OCI-LY3 (cell line): Measurements from ENCODE around the gene NWD2.

Experiments
- H2AFZ ChIP-seq: fragments of 200-600, 300-600 bp; shearing (Covaris generic); 2 replicates; pipeline ENCODE4 v1.6.0; 2014; ENCODE audit warnings: antibody characterized with exemption, low read depth, low read length
- H3K27ac ChIP-seq: fragments of 200-600, 300-600 bp; sonication (generic); 2 replicates; pipeline ENCODE4 v1.5.1; 2014; ENCODE audit warnings: mild to moderate bottlenecking, low read length, moderate library complexity, mixed read lengths
- H3K27me3 ChIP-seq: fragments of 200-600, 300-600 bp; sonication (generic); 2 replicates; pipeline ENCODE4 v1.6.1; 2014; ENCODE audit warnings: low read depth, low read length, mixed read lengths
- H3K36me3 ChIP-seq: fragments of 200-600, 300-600 bp; sonication (generic); replicated peaks from 2 replicates; pipeline ENCODE3; 2014; ENCODE audit warnings: low read depth, low read length, mixed read lengths
- H3K4me1 ChIP-seq: fragments of 300-600, 200-600 bp; sonication (generic); 2 replicates; pipeline ENCODE4 v1.6.1; 2014; ENCODE audit warnings: low read length, mixed read lengths
- H3K4me2 ChIP-seq: fragments of 200-600, 300-600 bp; sonication (generic); 2 replicates; pipeline ENCODE4 v1.6.1; 2014; ENCODE audit warnings: low read length, mixed read lengths
- H3K4me3 ChIP-seq: fragments of 300-600, 200-600 bp; sonication (generic); 2 replicates; pipeline ENCODE4 v1.5.1; 2014; ENCODE audit warnings: antibody characterized with exemption, mild to moderate bottlenecking, low read length, moderate library complexity
- H3K79me2 ChIP-seq: fragments of 300-600, 200-600 bp; shearing (Covaris generic); 2 replicates; pipeline ENCODE4 v1.6.1; 2014; ENCODE audit warnings: mild to moderate bottlenecking, low read length, mixed read lengths
- H3K9ac ChIP-seq: fragments of 300-600, 200-600 bp; shearing (Covaris generic); 2 replicates; pipeline ENCODE4 v1.6.0; 2014; ENCODE audit warnings: mild to moderate bottlenecking, low read length, moderate library complexity
- H3K9me3 ChIP-seq: fragments of 200-600, 300-600 bp; shearing (Covaris generic); 2 replicates; pipeline ENCODE4 v1.6.1; 2014; ENCODE audit warnings: low read length, mixed read lengths; ENCODE audit not compliant: insufficient read depth
- H4K20me1 ChIP-seq: fragments of 200-600, 300-600 bp; sonication (generic); 2 replicates; pipeline ENCODE4 v1.6.1; 2016; ENCODE audit warnings: low read length, mixed read lengths; ENCODE audit not compliant: insufficient read depth
- EZH2phosphoT487 ChIP-seq: fragments of 200-600 bp; shearing (Covaris generic); IDR thresholded peaks from 2 replicates; pipeline ENCODE4 v1.6.1; 2018; ENCODE audit warnings: antibody characterized with exemption, mixed run types, low read depth
- TF ChIP-seq, protein P1 (sequence below): fragments of 200-600, 300-600 bp; sonication (generic); IDR thresholded peaks from 2 replicates; pipeline ENCODE4 v1.5.1; 2014; ENCODE audit warnings: antibody characterized with exemption, low read length, low read depth

Gene NWD2

DNA sequence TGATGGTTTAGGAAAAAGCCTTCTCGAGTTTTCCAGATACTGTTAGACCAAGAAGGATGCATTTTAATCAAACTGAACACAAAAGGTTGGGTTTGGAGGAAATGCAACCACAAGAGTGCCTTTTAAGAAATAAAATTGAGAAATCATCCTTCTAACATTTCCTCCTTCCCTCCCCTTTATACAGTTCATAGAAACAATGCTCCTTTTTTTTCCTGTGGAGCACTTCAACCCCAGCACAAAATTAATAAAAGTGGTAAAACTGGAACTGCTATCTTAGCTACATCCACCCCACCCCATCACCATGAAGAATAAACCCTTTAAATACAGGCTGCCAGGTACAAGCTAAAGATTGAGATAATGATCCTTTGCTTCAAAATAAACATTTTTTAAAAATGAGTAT is 230.5 kb downstream of the NWD2 start:
- Histone ChIP-seq H3K79me2 (no peaks in the 10 kb centered on the region), H3K4me2 (no peak overlapping the region), H3K27ac (no peak overlapping the region), H3K9ac (no peak overlapping the region), H3K4me1 (no peaks in the 10 kb centered on the region), H3K36me3 (no peaks in the 10 kb centered on the region), H3K27me3 (peaks cover 33% of the 10 kb centered on the region), H3K9me3 (no peaks in the 10 kb centered on the region), H2AFZ (no peak overlapping the region), H4K20me1 (no peaks in the 10 kb centered on the region), H3K4me3 (no peak overlapping the region)
- TF ChIP-seq EZH2phosphoT487 = no peak
- TF ChIP-seq, protein P1, sequence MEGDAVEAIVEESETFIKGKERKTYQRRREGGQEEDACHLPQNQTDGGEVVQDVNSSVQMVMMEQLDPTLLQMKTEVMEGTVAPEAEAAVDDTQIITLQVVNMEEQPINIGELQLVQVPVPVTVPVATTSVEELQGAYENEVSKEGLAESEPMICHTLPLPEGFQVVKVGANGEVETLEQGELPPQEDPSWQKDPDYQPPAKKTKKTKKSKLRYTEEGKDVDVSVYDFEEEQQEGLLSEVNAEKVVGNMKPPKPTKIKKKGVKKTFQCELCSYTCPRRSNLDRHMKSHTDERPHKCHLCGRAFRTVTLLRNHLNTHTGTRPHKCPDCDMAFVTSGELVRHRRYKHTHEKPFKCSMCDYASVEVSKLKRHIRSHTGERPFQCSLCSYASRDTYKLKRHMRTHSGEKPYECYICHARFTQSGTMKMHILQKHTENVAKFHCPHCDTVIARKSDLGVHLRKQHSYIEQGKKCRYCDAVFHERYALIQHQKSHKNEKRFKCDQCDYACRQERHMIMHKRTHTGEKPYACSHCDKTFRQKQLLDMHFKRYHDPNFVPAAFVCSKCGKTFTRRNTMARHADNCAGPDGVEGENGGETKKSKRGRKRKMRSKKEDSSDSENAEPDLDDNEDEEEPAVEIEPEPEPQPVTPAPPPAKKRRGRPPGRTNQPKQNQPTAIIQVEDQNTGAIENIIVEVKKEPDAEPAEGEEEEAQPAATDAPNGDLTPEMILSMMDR = no peak

DNA sequence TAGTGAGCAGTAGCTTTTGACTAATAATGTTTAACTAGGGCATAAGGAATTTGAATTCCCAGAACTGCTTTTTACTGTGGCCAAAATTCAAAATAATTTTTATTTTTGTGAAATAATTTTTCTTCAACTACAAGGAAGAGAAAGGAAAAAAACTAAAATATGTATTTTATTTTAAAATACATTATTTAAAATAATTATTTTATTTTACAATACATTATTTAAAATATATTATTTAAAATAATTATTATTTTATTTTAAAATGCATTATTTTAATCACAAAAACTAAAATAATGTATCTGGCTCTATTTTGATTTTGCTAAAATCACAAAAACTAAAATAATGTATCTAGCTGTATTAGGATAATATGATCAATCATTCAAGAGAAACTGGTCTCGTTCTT is 231.2 kb downstream of the NWD2 start:
- H3K9ac ChIP-seq = no peak overlapping the region
- no peak overlapping the region for H2AFZ ChIP-seq
- TF ChIP-seq EZH2phosphoT487 = no peak
- TF ChIP-seq, protein P1 = no peak
- H3K36me3 ChIP-seq = no peaks in the 10 kb centered on the region
- no peaks in the 10 kb centered on the region for H3K9me3 ChIP-seq
- H3K27me3 ChIP-seq = peaks cover 26% of the 10 kb centered on the region
- no peak overlapping the region for H3K27ac ChIP-seq
- H3K4me2 ChIP-seq = no peak overlapping the region
- H4K20me1 ChIP-seq = no peaks in the 10 kb centered on the region
- H3K4me3 ChIP-seq = no peak overlapping the region
- H3K79me2 ChIP-seq = no peaks in the 10 kb centered on the region
- H3K4me1 ChIP-seq = no peaks in the 10 kb centered on the region

DNA sequence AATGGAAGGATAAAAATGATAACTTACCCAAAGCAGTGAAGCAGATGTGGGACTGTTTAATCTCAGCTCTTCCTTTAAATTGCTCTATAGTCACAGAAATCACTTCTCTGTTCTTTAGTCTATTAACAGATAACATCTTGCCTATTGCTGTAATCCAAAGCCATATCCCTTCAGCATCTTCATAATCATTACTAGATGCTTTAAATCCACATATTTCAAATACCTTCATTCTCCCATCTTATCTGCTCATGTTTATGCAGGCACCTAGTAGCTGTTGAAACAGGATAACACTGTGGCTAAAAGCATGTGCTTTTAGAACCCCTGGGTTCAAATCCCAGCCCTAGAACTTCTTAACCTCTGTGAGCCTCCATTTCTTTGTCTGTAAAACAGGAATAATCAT is 231.7 kb downstream of the NWD2 start:
- Histone ChIP-seq H3K4me2 (no peak overlapping the region), H3K9ac (no peak overlapping the region), H3K27me3 (peaks cover 21% of the 10 kb centered on the region), H3K4me1 (no peaks in the 10 kb centered on the region), H4K20me1 (no peaks in the 10 kb centered on the region), H3K4me3 (no peak overlapping the region), H3K27ac (no peak overlapping the region), H3K79me2 (no peaks in the 10 kb centered on the region), H2AFZ (no peak overlapping the region), H3K9me3 (no peaks in the 10 kb centered on the region), H3K36me3 (no peaks in the 10 kb centered on the region)
- no peak for TF ChIP-seq EZH2phosphoT487
- TF ChIP-seq, protein P1 = no peak

DNA sequence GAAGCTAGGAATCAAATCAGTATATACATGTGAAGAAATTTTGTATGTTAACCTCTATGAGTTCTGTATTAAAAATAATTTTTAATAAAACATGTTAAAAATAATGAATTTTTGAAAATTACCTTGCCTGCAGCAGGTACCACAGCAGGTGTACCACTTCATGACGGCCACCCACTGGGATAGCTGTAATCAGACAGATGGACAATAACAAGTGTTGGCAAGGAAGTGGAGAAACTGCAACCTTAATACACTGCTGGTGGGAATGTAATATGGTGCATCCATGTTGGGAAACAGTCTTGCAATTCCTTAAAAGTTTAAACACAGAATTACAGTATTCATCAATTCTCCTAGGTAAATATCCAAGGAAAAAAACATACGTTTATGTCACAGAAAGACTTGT is 232.1 kb downstream of the NWD2 start:
- Histone ChIP-seq H2AFZ (no peak overlapping the region), H3K4me1 (peaks cover 4% of the 10 kb centered on the region; the same call in 1 of the 2 replicates), H4K20me1 (no peaks in the 10 kb centered on the region), H3K27me3 (peaks cover 19% of the 10 kb centered on the region), H3K9me3 (no peaks in the 10 kb centered on the region), H3K4me3 (no peak overlapping the region), H3K79me2 (no peaks in the 10 kb centered on the region), H3K9ac (no peak overlapping the region), H3K27ac (no peak overlapping the region), H3K36me3 (no peaks in the 10 kb centered on the region), H3K4me2 (no peak overlapping the region)
- TF ChIP-seq EZH2phosphoT487 = no peak
- TF ChIP-seq, protein P1 = no peak
